ENCODE results near the gene RPS18.

DNA sequence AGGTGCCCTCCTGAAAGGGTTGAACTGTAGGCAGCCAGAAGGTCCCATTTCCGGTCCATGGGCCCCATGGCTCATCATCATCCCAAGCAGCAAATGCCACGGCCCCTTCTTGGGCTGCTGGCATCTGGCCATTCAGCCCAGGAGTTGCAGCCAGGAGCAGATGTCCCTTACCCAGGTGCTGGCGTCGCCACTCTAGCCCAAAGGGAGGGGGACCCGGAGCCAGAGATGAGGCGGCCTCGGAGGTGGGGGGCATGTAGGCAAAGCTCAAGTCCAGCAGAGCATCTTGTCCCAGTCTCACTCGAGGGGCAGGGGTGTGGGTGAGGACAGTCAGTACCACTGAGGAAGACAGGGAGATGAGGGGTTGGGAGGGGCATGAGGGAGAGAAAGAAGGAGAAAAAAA lies 33.2 kb downstream of the RPS18 start:
- no peak for TF ChIP-seq CEBPB (tag; IDR thresholded peaks at IDR 0.05)
- TF ChIP-seq, protein P1, sequence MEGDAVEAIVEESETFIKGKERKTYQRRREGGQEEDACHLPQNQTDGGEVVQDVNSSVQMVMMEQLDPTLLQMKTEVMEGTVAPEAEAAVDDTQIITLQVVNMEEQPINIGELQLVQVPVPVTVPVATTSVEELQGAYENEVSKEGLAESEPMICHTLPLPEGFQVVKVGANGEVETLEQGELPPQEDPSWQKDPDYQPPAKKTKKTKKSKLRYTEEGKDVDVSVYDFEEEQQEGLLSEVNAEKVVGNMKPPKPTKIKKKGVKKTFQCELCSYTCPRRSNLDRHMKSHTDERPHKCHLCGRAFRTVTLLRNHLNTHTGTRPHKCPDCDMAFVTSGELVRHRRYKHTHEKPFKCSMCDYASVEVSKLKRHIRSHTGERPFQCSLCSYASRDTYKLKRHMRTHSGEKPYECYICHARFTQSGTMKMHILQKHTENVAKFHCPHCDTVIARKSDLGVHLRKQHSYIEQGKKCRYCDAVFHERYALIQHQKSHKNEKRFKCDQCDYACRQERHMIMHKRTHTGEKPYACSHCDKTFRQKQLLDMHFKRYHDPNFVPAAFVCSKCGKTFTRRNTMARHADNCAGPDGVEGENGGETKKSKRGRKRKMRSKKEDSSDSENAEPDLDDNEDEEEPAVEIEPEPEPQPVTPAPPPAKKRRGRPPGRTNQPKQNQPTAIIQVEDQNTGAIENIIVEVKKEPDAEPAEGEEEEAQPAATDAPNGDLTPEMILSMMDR (IDR thresholded peaks at IDR 0.05 in 2 of 3, conservative IDR thresholded peaks at IDR 0.05 in 1 of 3; ENCODE audit: insufficient read depth in 2 of 3, low read depth in 1 of 3, low read length in 3 of 3) = no peak
- TF ChIP-seq MEIS2 (IDR thresholded peaks at IDR 0.05; ENCODE audit: partially characterized antibody) = no peak
- no peak for TF ChIP-seq ZNF668 (CRISPR knock-in tag; IDR thresholded peaks at IDR 0.05)
- no peak for TF ChIP-seq RFX5 (IDR thresholded peaks at IDR 0.05; ENCODE audit: low read depth, low read length)

Data from K562 (cell line).